ENCODE data around the gene MEIG1.
A peak's percentile ranks its signal among the peaks of the same experiment; 100 is the strongest.
"Not testable (repeated sequence)": the region's sequence is repeated elsewhere in the genome, so short reads cannot be mapped to it uniquely, and the experiment has no call there.

Gene MEIG1

GRCh38 chr10:14959221-14960057, at the start of gene MEIG1:
MEIG1 (plus strand) TSS chr10:14959388; CDS start chr10:14966469, 7,081 bp downstream.
- peak; percentile 96 for DNase-seq (ENCODE audit: low spot score)

- no peak for DNase-seq (ENCODE audit: low spot score)
These were observed 48.2 kb upstream of the MEIG1 start for GRCh38 chr10:14910953-14911352.

GRCh38 chr10:14911801-14912200, 47.4 kb upstream of the MEIG1 start:
- DNase-seq (ENCODE audit: low spot score), result no peak

GRCh38 chr10:14916600-14916999, 42.6 kb upstream of the MEIG1 start:
- DNase-seq (ENCODE audit: low spot score), result no peak

GRCh38 chr10:14917827-14918226, 41.4 kb upstream of the MEIG1 start:
- no peak for DNase-seq (ENCODE audit: low spot score)

GRCh38 chr10:14918964-14919363, 40.2 kb upstream of the MEIG1 start:
- no peak for DNase-seq (ENCODE audit: low spot score)

GRCh38 chr10:14924013-14924412, 35.2 kb upstream of the MEIG1 start:
- no peak for DNase-seq (ENCODE audit: low spot score)

- no peak for DNase-seq (ENCODE audit: low spot score)
These were observed 33.9 kb upstream of the MEIG1 start for GRCh38 chr10:14925268-14925667.

- DNase-seq (ENCODE audit: low spot score), result peak; percentile 45
These were observed 33.1 kb upstream of the MEIG1 start for GRCh38 chr10:14926061-14926470.

GRCh38 chr10:14926722-14927416, 32.3 kb upstream of the MEIG1 start:
- DNase-seq (ENCODE audit: low spot score), result no peak

- no peak for DNase-seq (ENCODE audit: low spot score)
These were observed 28.6 kb upstream of the MEIG1 start for GRCh38 chr10:14930610-14931009.

- DNase-seq (ENCODE audit: low spot score), result no peak
These were observed 22.6 kb upstream of the MEIG1 start for GRCh38 chr10:14936584-14936983.

- peak; percentile 64 for DNase-seq (ENCODE audit: low spot score)
These were observed 20.2 kb upstream of the MEIG1 start for GRCh38 chr10:14938971-14939370.

- DNase-seq (ENCODE audit: low spot score), result not testable (repeated sequence)
These were observed 16.8 kb upstream of the MEIG1 start for GRCh38 chr10:14942147-14942949.

GRCh38 chr10:14942950-14943338, 16.2 kb upstream of the MEIG1 start:
- DNase-seq (ENCODE audit: low spot score), result not testable (repeated sequence)

GRCh38 chr10:14945108-14945507, 14.1 kb upstream of the MEIG1 start:
- no peak for DNase-seq (ENCODE audit: low spot score)

GRCh38 chr10:14947268-14947667, 11.9 kb upstream of the MEIG1 start:
- no peak for DNase-seq (ENCODE audit: low spot score)

GRCh38 chr10:14949291-14949690, 9.9 kb upstream of the MEIG1 start:
- DNase-seq (ENCODE audit: low spot score), result no peak

GRCh38 chr10:14952851-14953423, 6.3 kb upstream of the MEIG1 start:
- DNase-seq (ENCODE audit: low spot score), result peak; percentile 25

- DNase-seq (ENCODE audit: low spot score), result peak; percentile 68
These were observed 5.7 kb upstream of the MEIG1 start for GRCh38 chr10:14953424-14954000.

GRCh38 chr10:14954001-14954770, 5.0 kb upstream of the MEIG1 start, which contains the start of gene DCLRE1C:
DCLRE1C (minus strand) TSS chr10:14954096; CDS start chr10:14954010, 86 bp downstream.
- DNase-seq (ENCODE audit: low spot score), result peak; percentile 96

Measured in kidney tubule cell (primary cell).